ENCODE data around the gene FOSB.

FOSB gene

DNA sequence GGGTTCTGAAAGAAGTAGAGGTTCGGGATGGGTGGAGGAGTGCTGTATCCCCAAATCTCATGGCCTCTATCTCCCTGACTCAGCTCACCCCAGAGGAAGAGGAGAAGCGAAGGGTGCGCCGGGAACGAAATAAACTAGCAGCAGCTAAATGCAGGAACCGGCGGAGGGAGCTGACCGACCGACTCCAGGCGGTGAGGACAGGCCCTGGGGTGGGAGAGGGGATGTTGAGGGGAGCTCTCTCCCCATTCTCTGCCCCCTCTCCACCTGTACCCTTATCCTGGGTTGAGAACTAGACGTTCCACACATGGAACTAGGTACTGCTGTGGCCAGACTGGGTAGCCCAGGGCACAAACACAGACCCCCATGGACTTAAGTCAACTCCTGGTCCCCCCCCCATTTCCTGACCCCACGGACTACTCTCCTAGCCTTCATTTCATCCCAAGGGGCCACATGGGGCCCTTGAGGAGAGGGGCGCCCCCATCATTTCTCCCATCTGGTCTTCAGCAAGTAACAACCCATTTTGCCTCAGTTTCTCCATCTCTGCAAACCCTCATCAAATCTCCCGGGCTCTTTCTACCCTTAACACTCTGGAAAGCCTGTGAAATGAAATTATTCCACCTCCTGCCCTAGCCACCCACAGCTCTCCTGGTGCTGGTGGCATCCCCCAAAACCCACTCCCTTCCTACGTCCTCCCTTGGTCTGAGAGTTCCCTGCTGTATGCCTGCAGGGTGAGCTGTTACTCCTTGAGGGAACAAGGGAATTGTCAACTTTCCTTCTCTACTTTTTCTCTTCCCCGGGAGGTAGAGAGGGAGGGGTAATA lies 3.5 kb downstream of the FOSB start:
- H3K4me3 ChIP-seq (ENCODE audit: low read depth, low read length): no peak overlapping the region
- TF ChIP-seq, protein P1, sequence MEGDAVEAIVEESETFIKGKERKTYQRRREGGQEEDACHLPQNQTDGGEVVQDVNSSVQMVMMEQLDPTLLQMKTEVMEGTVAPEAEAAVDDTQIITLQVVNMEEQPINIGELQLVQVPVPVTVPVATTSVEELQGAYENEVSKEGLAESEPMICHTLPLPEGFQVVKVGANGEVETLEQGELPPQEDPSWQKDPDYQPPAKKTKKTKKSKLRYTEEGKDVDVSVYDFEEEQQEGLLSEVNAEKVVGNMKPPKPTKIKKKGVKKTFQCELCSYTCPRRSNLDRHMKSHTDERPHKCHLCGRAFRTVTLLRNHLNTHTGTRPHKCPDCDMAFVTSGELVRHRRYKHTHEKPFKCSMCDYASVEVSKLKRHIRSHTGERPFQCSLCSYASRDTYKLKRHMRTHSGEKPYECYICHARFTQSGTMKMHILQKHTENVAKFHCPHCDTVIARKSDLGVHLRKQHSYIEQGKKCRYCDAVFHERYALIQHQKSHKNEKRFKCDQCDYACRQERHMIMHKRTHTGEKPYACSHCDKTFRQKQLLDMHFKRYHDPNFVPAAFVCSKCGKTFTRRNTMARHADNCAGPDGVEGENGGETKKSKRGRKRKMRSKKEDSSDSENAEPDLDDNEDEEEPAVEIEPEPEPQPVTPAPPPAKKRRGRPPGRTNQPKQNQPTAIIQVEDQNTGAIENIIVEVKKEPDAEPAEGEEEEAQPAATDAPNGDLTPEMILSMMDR (IDR thresholded peaks at IDR 0.05; ENCODE audit: control insufficient read depth, extremely low read depth, insufficient read depth): no peak
- no peak for DNase-seq (ENCODE audit: low read depth)

DNA sequence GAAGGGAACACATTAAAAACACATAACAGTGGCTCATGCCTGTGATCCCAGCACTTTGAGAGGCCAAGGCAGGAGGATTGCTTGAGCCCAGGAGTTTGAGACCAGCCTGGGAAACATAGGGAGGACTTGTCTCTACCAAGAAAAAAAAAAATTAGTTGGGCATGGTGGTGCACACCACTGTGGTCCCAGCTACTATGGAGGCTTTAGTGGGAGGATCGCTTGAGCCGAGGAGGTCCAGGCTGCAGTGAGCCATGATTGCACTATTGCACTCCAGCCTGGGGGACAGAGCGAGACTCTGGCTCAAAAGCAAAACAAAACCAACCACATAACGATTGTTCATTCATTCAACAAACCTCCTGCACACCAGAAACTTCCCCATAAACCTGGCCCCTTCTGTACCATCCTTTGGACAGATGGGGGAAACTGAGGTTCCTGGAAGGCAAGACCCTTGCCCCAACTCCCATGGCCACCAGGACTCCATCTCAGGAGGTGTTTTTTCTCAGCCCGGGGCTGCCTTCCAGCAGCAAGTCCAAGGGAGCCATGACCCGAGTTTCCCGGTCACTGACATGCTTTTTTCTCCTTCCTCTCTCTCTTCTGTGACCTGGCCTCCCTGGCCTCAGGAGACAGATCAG lies 4.3 kb downstream of the FOSB start:
- DNase-seq (ENCODE audit: low read depth): no peak
- no peak overlapping the region for H3K4me3 ChIP-seq (ENCODE audit: low read depth, low read length)

DNA sequence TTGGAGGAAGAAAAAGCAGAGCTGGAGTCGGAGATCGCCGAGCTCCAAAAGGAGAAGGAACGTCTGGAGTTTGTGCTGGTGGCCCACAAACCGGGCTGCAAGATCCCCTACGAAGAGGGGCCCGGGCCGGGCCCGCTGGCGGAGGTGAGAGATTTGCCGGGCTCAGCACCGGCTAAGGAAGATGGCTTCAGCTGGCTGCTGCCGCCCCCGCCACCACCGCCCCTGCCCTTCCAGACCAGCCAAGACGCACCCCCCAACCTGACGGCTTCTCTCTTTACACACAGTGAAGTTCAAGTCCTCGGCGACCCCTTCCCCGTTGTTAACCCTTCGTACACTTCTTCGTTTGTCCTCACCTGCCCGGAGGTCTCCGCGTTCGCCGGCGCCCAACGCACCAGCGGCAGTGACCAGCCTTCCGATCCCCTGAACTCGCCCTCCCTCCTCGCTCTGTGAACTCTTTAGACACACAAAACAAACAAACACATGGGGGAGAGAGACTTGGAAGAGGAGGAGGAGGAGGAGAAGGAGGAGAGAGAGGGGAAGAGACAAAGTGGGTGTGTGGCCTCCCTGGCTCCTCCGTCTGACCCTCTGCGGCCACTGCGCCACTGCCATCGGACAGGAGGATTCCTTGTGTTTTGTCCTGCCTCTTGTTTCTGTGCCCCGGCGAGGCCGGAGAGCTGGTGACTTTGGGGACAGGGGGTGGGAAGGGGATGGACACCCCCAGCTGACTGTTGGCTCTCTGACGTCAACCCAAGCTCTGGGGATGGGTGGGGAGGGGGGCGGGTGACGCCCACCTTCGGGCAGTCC lies 5.0 kb downstream of the FOSB start:
- H3K4me3 ChIP-seq (ENCODE audit: low read depth, low read length): no peak overlapping the region
- DNase-seq (ENCODE audit: low read depth): no peak

More for the DNA sequence above, 4.3 kb downstream of the FOSB start:
- TF ChIP-seq, protein P1 (IDR thresholded peaks at IDR 0.05; ENCODE audit: control insufficient read depth, extremely low read depth, insufficient read depth): no peak

DNA sequence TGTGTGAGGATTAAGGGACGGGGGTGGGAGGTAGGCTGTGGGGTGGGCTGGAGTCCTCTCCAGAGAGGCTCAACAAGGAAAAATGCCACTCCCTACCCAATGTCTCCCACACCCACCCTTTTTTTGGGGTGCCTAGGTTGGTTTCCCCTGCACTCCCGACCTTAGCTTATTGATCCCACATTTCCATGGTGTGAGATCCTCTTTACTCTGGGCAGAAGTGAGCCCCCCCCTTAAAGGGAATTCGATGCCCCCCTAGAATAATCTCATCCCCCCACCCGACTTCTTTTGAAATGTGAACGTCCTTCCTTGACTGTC lies 5.5 kb downstream of the FOSB start:
- no peak for DNase-seq (ENCODE audit: low read depth)
- TF ChIP-seq, protein P1 (IDR thresholded peaks at IDR 0.05; ENCODE audit: control insufficient read depth, extremely low read depth, insufficient read depth): no peak
- no peak overlapping the region for H3K4me3 ChIP-seq (ENCODE audit: low read depth, low read length)

More for the DNA sequence above, 5.0 kb downstream of the FOSB start:
- TF ChIP-seq, protein P1 (IDR thresholded peaks at IDR 0.05; ENCODE audit: control insufficient read depth, extremely low read depth, insufficient read depth): no peak

DNA sequence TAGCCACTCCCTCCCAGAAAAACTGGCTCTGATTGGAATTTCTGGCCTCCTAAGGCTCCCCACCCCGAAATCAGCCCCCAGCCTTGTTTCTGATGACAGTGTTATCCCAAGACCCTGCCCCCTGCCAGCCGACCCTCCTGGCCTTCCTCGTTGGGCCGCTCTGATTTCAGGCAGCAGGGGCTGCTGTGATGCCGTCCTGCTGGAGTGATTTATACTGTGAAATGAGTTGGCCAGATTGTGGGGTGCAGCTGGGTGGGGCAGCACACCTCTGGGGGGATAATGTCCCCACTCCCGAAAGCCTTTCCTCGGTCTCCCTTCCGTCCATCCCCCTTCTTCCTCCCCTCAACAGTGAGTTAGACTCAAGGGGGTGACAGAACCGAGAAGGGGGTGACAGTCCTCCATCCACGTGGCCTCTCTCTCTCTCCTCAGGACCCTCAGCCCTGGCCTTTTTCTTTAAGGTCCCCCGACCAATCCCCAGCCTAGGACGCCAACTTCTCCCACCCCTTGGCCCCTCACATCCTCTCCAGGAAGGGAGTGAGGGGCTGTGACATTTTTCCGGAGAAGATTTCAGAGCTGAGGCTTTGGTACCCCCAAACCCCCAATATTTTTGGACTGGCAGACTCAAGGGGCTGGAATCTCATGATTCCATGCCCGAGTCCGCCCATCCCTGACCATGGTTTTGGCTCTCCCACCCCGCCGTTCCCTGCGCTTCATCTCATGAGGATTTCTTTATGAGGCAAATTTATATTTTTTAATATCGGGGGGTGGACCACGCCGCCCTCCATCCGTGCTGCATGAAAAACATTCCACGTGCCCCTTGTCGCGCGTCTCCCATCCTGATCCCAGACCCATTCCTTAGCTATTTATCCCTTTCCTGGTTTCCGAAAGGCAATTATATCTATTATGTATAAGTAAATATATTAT lies 6.1 kb downstream of the FOSB start:
- TF ChIP-seq, protein P1 (IDR thresholded peaks at IDR 0.05; ENCODE audit: control insufficient read depth, extremely low read depth, insufficient read depth): no peak
- no peak for DNase-seq (ENCODE audit: low read depth)
- no peak overlapping the region for H3K4me3 ChIP-seq (ENCODE audit: low read depth, low read length)

Data from LNCaP clone FGC (cell line).